K562 (cell line): Measurements from ENCODE around the gene CHST12. TPM values are rescaled to one million over a fixed set of nuclear protein-coding genes. Genes with fewer than 3 reads are reported as not detected.
A peak's percentile ranks its signal among the peaks of the same experiment; 100 is the strongest.

Experiments used
- ATF7 ChIP-seq: fragments of 450-650 bp; IDR thresholded peaks from 2 replicates; pipeline ENCODE4 v1.7.1; 2014; ENCODE audit warnings: mild to moderate bottlenecking, moderate library complexity
- CHAMP1 ChIP-seq: fragments of 450-650 bp; IDR thresholded peaks from 2 replicates; pipeline ENCODE4 v1.6.1; 2016; ENCODE audit warnings: mild to moderate bottlenecking
- E4F1 ChIP-seq: fragments of 250-450 bp; sonication (Bioruptor Pico); IDR thresholded peaks from 2 replicates; pipeline ENCODE4 v1.5.0; 2021; ENCODE audit warnings: mild to moderate bottlenecking, borderline replicate concordance
- ELF4 ChIP-seq: fragments of 450-650 bp; formaldehyde crosslinking; IDR thresholded peaks from 2 replicates; pipeline ENCODE4 v1.4.0; 2022; ENCODE audit warnings: missing genetic modification characterization
- GABPB1 ChIP-seq: sonication (generic); formaldehyde crosslinking; IDR thresholded peaks from 2 replicates; pipeline ENCODE4 v1.8.0; 2022; ENCODE audit warnings: mild to moderate bottlenecking, missing genetic modification reagents
- ID3 ChIP-seq, 2 experiments: fragments of 250-450 bp in 1 of 2; fragments of 450-650 bp in 1 of 2; sonication (Bioruptor Pico) in 1 of 2; IDR thresholded peaks; 2 replicates each; pipeline versions ENCODE4 v1.6.1 to v1.8.0; 2016 to 2021; ENCODE audit warnings: mild to moderate bottlenecking in 2 of 2, moderate library complexity in 2 of 2, missing compliant biosample characterization in 1 of 2, missing genetic modification characterization in 1 of 2
- ILF3 ChIP-seq: fragments of 450-650 bp; IDR thresholded peaks from 2 replicates; pipeline ENCODE4 v1.6.1; 2018; ENCODE audit warnings: antibody characterized with exemption, mild to moderate bottlenecking, moderate library complexity, borderline replicate concordance
- KDM5B ChIP-seq: fragments of 200-600 bp; sonication (generic); IDR thresholded peaks from 2 replicates; pipeline ENCODE4 v1.6.1; 2012; ENCODE audit warnings: low read depth, mild to moderate bottlenecking, moderate library complexity, low read length, control low read depth, inconsistent platforms; ENCODE audit not compliant: insufficient replicate concordance
- NR1H2 ChIP-seq: sonication (generic); formaldehyde crosslinking; IDR thresholded peaks from 2 replicates; pipeline ENCODE4 v1.4.0; 2020; ENCODE audit warnings: mild to moderate bottlenecking, missing genetic modification reagents
- POU5F1 ChIP-seq: fragments of 150-350 bp; IDR thresholded peaks from 2 replicates; pipeline ENCODE4 v1.6.1; 2014; ENCODE audit warnings: borderline replicate concordance, low read length, low read depth, mild to moderate bottlenecking; ENCODE audit not compliant: partially characterized antibody
- RAD51 ChIP-seq: fragments of 450-650 bp; IDR thresholded peaks from 2 replicates; pipeline ENCODE4 v1.7.1; 2016; ENCODE audit warnings: low read depth, mild to moderate bottlenecking, borderline replicate concordance
- SIRT6 ChIP-seq: IDR thresholded peaks from one replicate; pipeline ENCODE4 v1.6.1; 2012; ENCODE audit warnings: low read depth, mild to moderate bottlenecking, control low read depth, inconsistent platforms, low read length, moderate library complexity
- SP1 ChIP-seq: sonication (generic); formaldehyde crosslinking; IDR thresholded peaks from 2 replicates; pipeline ENCODE4 v1.8.1; 2022; ENCODE audit warnings: mild to moderate bottlenecking, missing genetic modification reagents
- polyA plus RNA-seq, 8 experiments: library from polyadenylated mRNA; depleted of rRNA in 4 of 8; stranded (reverse) in 5 of 8; unstranded in 3 of 8; fragments of >200 nt; fragmentation: Nextera tagmentation in 2 of 8; fragmentation: Illumina TruSeq in 1 of 8; extraction: Ambion mirVana in 2 of 8; extraction: Trizol in 1 of 8; gene quantifications; 2 replicates each; pipeline versions ENCODE4 v1.2.1 to v1.2.3, GENCODE V29; 2011 to 2014; ENCODE audit warnings: inconsistent platforms in 1 of 8, missing spikeins in 1 of 8
- total RNA-seq, 7 experiments: library from RNA; depleted of rRNA in 6 of 7; stranded (reverse); fragments of >200 nt in 6 of 7; fragmentation: Illumina TruSeq in 2 of 7; extraction: Trizol in 2 of 7; gene quantifications; 2 replicates each; pipeline versions ENCODE4 v1.2.1 to v1.2.3, GENCODE V29; 2011 to 2021; ENCODE audit warnings: low replicate concordance in 1 of 7
- TF ChIP-seq, protein P1 (sequence below): sonication (generic); formaldehyde crosslinking; IDR thresholded peaks from 2 replicates; pipeline ENCODE4 v1.8.0; 2022; ENCODE audit warnings: mild to moderate bottlenecking, missing genetic modification reagents
- TF ChIP-seq, protein P2 (sequence below): sonication (generic); formaldehyde crosslinking; IDR thresholded peaks from 2 replicates; pipeline ENCODE4 v1.8.1; 2023; ENCODE audit warnings: mild to moderate bottlenecking, missing genetic modification reagents

The CHST12 gene
- total and polyA plus RNA-seq, 9 of the 15 experiments (the other 6 are each of a cell fraction or from before 2014, with no cell fraction given), result 0.18 to 19.8 (median 3.6) TPM

GRCh38 chr7:2451171-2452073 lies 48.0 kb downstream of the CHST12 start (continued):
- TF ChIP-seq ILF3 (no peak), GABPB1 (no peak), ELF4 (no peak), POU5F1 (no peak), SIRT6 (no peak), KDM5B (no peak), NR1H2 (CRISPR knock-in tag) (no peak), ATF7 (0 out of 2 replicates have a peak, but pooled peaks have one; percentile 21), ID3 (CRISPR knock-in tag; IDR thresholded peaks at IDR 0.05) (no peak), ID3 (tag; IDR thresholded peaks at IDR 0.05) (0 out of 2 replicates have a peak, but pooled peaks have one; percentile 26), SP1 (no peak), CHAMP1 (no peak), RAD51 (no peak), E4F1 (CRISPR knock-in tag) (no peak)
- TF ChIP-seq, protein P1, sequence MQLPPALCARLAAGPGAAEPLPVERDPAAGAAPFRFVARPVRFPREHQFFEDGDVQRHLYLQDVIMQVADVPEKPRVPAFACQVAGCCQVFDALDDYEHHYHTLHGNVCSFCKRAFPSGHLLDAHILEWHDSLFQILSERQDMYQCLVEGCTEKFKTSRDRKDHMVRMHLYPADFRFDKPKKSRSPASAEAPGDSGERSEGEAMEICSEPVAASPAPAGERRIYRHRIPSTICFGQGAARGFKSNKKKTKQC, result 0 out of 2 replicates have a peak, but pooled peaks have one; percentile 64
- TF ChIP-seq, protein P2, sequence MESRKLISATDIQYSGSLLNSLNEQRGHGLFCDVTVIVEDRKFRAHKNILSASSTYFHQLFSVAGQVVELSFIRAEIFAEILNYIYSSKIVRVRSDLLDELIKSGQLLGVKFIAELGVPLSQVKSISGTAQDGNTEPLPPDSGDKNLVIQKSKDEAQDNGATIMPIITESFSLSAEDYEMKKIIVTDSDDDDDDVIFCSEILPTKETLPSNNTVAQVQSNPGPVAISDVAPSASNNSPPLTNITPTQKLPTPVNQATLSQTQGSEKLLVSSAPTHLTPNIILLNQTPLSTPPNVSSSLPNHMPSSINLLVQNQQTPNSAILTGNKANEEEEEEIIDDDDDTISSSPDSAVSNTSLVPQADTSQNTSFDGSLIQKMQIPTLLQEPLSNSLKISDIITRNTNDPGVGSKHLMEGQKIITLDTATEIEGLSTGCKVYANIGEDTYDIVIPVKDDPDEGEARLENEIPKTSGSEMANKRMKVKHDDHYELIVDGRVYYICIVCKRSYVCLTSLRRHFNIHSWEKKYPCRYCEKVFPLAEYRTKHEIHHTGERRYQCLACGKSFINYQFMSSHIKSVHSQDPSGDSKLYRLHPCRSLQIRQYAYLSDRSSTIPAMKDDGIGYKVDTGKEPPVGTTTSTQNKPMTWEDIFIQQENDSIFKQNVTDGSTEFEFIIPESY (CRISPR knock-in tag), result peak; percentile 74
